GM23248 (cell line): Measurements from ENCODE around the gene OR5A1. TPM values are rescaled to one million over a fixed set of nuclear protein-coding genes. Genes with fewer than 3 reads are reported as not detected.

Source experiments
- DNase-seq: peaks from one replicate; pipeline ENCODE4 v3.0.0-alpha.2; 2015
- H2AFZ ChIP-seq: fragments of 200-600 bp; sonication (generic); 2 replicates; pipeline ENCODE4 v1.6.1; 2016; ENCODE audit warnings: antibody characterized with exemption
- H3F3A ChIP-seq: fragments of 200-600 bp; sonication (generic); 2 replicates; pipeline ENCODE4 v1.6.1; 2016; ENCODE audit warnings: mild to moderate bottlenecking, antibody characterized with exemption, mixed run types; ENCODE audit not compliant: insufficient read depth
- H3K27ac ChIP-seq: fragments of 200-600 bp; sonication (generic); 2 replicates; pipeline ENCODE4 v1.5.1; 2016; ENCODE audit warnings: mild to moderate bottlenecking
- H3K27me3 ChIP-seq: fragments of 200-600 bp; sonication (generic); replicated peaks from 2 replicates; pipeline ENCODE4 v1.6.1; 2016; ENCODE audit warnings: mild to moderate bottlenecking; ENCODE audit not compliant: insufficient read depth
- H3K36me3 ChIP-seq: fragments of 200-600 bp; sonication (generic); 2 replicates; pipeline ENCODE4 v1.6.1; 2016; ENCODE audit warnings: low read depth, mild to moderate bottlenecking
- H3K4me1 ChIP-seq: fragments of 200-600 bp; sonication (generic); 2 replicates; pipeline ENCODE4 v1.6.1; 2016; ENCODE audit warnings: mild to moderate bottlenecking; ENCODE audit not compliant: insufficient read depth
- H3K4me2 ChIP-seq: fragments of 200-600 bp; sonication (generic); one replicate; pipeline ENCODE4 v1.6.1; 2016; ENCODE audit warnings: mild to moderate bottlenecking; ENCODE audit not compliant: unreplicated experiment
- H3K4me3 ChIP-seq: fragments of 200-600 bp; sonication (generic); 2 replicates; pipeline ENCODE4 v1.5.1; 2016; ENCODE audit warnings: mild to moderate bottlenecking
- H3K79me2 ChIP-seq: fragments of 200-600 bp; sonication (generic); 2 replicates; pipeline ENCODE4 v1.6.1; 2016; ENCODE audit warnings: mild to moderate bottlenecking; ENCODE audit not compliant: insufficient read depth
- H3K9ac ChIP-seq: fragments of 200-600 bp; sonication (generic); 2 replicates; pipeline ENCODE4 v1.6.1; 2016; ENCODE audit warnings: mild to moderate bottlenecking
- H3K9me2 ChIP-seq: fragments of 200-600 bp; sonication (generic); 2 replicates; pipeline ENCODE4 v1.6.1; 2016; ENCODE audit warnings: mixed run types, mild to moderate bottlenecking, moderate library complexity; ENCODE audit not compliant: insufficient read depth
- H3K9me3 ChIP-seq: fragments of 200-600 bp; sonication (generic); one replicate; pipeline ENCODE4 v1.6.1; 2017; ENCODE audit warnings: low read depth
- H4K20me1 ChIP-seq: fragments of 200-600 bp; sonication (generic); 2 replicates; pipeline ENCODE4 v1.6.0; 2016; ENCODE audit not compliant: insufficient read depth
- EZH2 ChIP-seq: fragments of 200-600 bp; sonication (generic); IDR thresholded peaks from 2 replicates; pipeline ENCODE4 v1.6.1; 2018; ENCODE audit warnings: antibody characterized with exemption, mild to moderate bottlenecking; ENCODE audit not compliant: insufficient read depth, poor library complexity, severe bottlenecking
- EZH2phosphoT487 ChIP-seq: fragments of 200-600 bp; sonication (generic); IDR thresholded peaks from 2 replicates; pipeline ENCODE4 v1.6.1; 2018; ENCODE audit warnings: antibody characterized with exemption, moderate library complexity, mild to moderate bottlenecking, low read depth; ENCODE audit not compliant: insufficient read depth
- WGBS, 2 experiments: methylation state at CpG; one replicate each; pipeline ENCODE4 v1.1.6; 2015 to 2017; ENCODE audit warnings: low lambda C conversion rate in 2 of 2, low coverage in 1 of 2; ENCODE audit errors: missing lambda C conversion rate in 2 of 2; 5-methylcytosine and 5-hydroxymethylcytosine counted together
- in situ Hi-C: fragments of 300-500 bp; cut with MboI; formaldehyde crosslinking; loops from 2 replicates; pipeline ENCODE4 v1.15.0; 2020
- polyA plus RNA-seq: library from polyadenylated mRNA; unstranded; fragments of >200 nt; fragmentation: Nextera tagmentation; extraction: Ambion mirVana; gene quantifications from 2 replicates; pipeline ENCODE4 v1.2.1, GENCODE V29; 2016
- total RNA-seq: library from RNA; depleted of rRNA; stranded (reverse); fragments of >200 nt; shearing (Covaris generic); gene quantifications from 2 replicates; pipeline ENCODE4 v1.2.3, GENCODE V29; 2014

OR5A1 gene
- total and polyA plus RNA-seq, 2 experiments from 2014 or later = not detected

DNA sequence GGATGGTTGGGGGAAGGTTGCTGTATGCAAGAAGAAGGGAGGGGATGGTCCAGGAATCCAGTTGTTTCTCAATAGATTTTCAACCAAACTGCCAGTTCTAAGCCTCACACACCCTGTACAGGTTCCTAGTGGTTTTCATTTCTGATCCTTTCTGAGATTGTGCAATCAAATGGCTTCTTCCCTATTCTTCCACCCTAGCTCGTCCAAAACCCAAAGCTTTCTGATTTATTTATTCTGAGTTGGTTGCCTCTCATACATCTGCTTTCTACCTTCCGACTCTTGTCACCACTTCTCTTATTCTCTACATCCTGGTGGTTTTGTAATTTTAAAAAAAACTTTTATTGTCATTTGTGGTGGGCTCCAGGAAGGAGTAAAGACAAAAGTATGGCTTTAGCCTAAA, 22.6 kb upstream of the OR5A1 start:
- H3F3A ChIP-seq = no peaks in the 10 kb centered on the region
- WGBS, 2 experiments = 8 to 19% methylated on average over 2 of the region's 2 CpGs
- H4K20me1 ChIP-seq = no peaks in the 10 kb centered on the region
- no peaks in the 10 kb centered on the region for H3K79me2 ChIP-seq
- in situ Hi-C loops = no loop called here
- no peaks in the 10 kb centered on the region for H3K4me1 ChIP-seq
- no peak overlapping the region for H3K4me3 ChIP-seq
- no peak overlapping the region for H3K9ac ChIP-seq
- H3K27ac ChIP-seq = no peak overlapping the region
- no peak for TF ChIP-seq EZH2
- TF ChIP-seq EZH2phosphoT487 = no peak
- H3K9me2 ChIP-seq = no peaks in the 10 kb centered on the region
- H3K9me3 ChIP-seq = no peaks in the 10 kb centered on the region
- DNase-seq = no peak
- H2AFZ ChIP-seq = no peak overlapping the region
- no peaks in the 10 kb centered on the region for H3K27me3 ChIP-seq
- no peaks in the 10 kb centered on the region for H3K36me3 ChIP-seq
- H3K4me2 ChIP-seq = no peak overlapping the region

DNA sequence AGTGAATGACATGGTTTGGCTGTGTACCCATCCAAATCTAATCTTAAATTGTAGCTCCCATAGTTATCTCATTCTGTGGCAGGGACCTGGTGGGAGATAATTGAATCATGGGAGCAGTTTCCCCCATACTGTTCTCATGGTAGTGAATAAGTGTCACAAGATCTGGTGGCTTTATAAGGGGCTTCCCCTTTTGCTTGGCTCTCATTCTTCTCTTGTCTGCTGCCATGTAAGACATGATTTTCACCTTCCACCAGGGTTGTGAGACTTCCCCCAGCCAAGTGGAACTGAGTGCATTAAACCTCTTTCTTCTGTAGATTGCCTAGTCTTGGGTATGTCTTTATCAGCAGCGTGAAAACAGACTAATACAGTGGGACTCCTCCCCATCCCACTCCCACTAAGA, 21.2 kb upstream of the OR5A1 start:
- no peaks in the 10 kb centered on the region; the same call in 1 of the 2 replicates for H3K27me3 ChIP-seq
- H3F3A ChIP-seq = no peaks in the 10 kb centered on the region
- TF ChIP-seq EZH2 (no peak), EZH2phosphoT487 (no peak)
- in situ Hi-C loops = no loop called here
- H3K36me3 ChIP-seq = no peaks in the 10 kb centered on the region
- no peak overlapping the region for H3K9ac ChIP-seq
- WGBS, 2 experiments = 0% methylated on average over 1 of the region's 1 CpG
- DNase-seq = no peak
- no peaks in the 10 kb centered on the region for H3K79me2 ChIP-seq
- H3K4me1 ChIP-seq = no peaks in the 10 kb centered on the region
- H2AFZ ChIP-seq = no peak overlapping the region
- no peak overlapping the region for H3K4me3 ChIP-seq
- no peaks in the 10 kb centered on the region for H4K20me1 ChIP-seq
- no peaks in the 10 kb centered on the region for H3K9me2 ChIP-seq
- H3K9me3 ChIP-seq = no peaks in the 10 kb centered on the region
- H3K27ac ChIP-seq = no peak overlapping the region
- no peak overlapping the region for H3K4me2 ChIP-seq

DNA sequence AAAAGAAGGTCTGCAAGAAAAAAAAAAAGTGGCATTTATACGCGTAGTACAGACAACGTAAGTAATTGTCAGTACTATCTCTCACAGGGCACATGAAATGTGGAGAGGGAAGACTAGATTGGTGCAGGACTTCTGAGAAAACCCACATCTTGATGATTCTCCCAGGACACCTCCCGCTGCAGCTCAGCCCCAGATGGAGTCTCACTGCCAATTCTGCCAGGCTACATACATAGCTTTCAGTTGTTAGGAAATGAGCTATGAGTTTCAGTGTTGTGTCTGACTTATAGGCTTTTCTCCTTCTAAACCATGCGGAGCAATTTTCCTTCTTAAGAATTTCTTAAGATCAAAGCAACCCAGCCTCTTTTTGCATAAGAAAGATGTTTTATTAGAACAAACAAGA, 19.7 kb upstream of the OR5A1 start:
- H3K9me3 ChIP-seq = no peaks in the 10 kb centered on the region
- no peak overlapping the region for H3K4me2 ChIP-seq
- no peak overlapping the region for H3K27ac ChIP-seq
- no peak overlapping the region for H3K4me3 ChIP-seq
- no peaks in the 10 kb centered on the region for H3K36me3 ChIP-seq
- TF ChIP-seq EZH2phosphoT487 (no peak), EZH2 (no peak)
- 60 to 63% methylated on average over 5 of the region's 5 CpGs for WGBS, 2 experiments
- no peaks in the 10 kb centered on the region; the same call in 1 of the 2 replicates for H3K27me3 ChIP-seq
- DNase-seq = no peak
- in situ Hi-C loops = no loop called here
- H3K9me2 ChIP-seq = no peaks in the 10 kb centered on the region
- no peaks in the 10 kb centered on the region for H4K20me1 ChIP-seq
- H3K4me1 ChIP-seq = no peaks in the 10 kb centered on the region
- no peak overlapping the region for H3K9ac ChIP-seq
- no peaks in the 10 kb centered on the region for H3F3A ChIP-seq
- H2AFZ ChIP-seq = no peak overlapping the region
- no peaks in the 10 kb centered on the region for H3K79me2 ChIP-seq

DNA sequence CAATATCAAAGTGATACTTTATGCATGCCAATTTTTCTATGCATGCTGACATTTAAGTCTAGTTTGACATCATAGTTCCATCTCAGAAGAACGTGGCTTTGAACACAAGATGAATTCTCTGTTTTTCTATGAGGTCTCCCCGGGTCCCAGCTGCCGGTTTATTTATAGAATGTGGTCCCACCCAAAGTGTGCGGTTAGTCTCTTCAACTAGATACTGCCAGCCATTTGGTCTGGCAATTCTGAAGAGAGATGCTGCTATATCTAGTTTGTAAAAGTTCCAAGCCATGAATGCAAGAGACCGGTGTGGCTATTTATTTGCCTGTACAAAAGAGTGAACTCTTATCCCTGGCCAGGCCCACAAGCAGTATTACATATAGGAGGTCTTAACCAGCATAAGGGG, 19.2 kb upstream of the OR5A1 start:
- no peaks in the 10 kb centered on the region for H3K4me1 ChIP-seq
- 2% methylated on average over 5 of the region's 5 CpGs for WGBS, 2 experiments
- no peak overlapping the region for H3K4me3 ChIP-seq
- DNase-seq = no peak
- H3K36me3 ChIP-seq = no peaks in the 10 kb centered on the region
- no peak overlapping the region for H3K9ac ChIP-seq
- no peaks in the 10 kb centered on the region for H3K9me2 ChIP-seq
- no peaks in the 10 kb centered on the region for H4K20me1 ChIP-seq
- no peaks in the 10 kb centered on the region for H3K9me3 ChIP-seq
- no peak overlapping the region for H2AFZ ChIP-seq
- in situ Hi-C loops = no loop called here
- no peaks in the 10 kb centered on the region; the same call in 1 of the 2 replicates for H3K27me3 ChIP-seq
- no peaks in the 10 kb centered on the region for H3F3A ChIP-seq
- H3K4me2 ChIP-seq = no peak overlapping the region
- H3K27ac ChIP-seq = no peak overlapping the region
- H3K79me2 ChIP-seq = no peaks in the 10 kb centered on the region
- TF ChIP-seq EZH2phosphoT487 = no peak
- TF ChIP-seq EZH2 = no peak

DNA sequence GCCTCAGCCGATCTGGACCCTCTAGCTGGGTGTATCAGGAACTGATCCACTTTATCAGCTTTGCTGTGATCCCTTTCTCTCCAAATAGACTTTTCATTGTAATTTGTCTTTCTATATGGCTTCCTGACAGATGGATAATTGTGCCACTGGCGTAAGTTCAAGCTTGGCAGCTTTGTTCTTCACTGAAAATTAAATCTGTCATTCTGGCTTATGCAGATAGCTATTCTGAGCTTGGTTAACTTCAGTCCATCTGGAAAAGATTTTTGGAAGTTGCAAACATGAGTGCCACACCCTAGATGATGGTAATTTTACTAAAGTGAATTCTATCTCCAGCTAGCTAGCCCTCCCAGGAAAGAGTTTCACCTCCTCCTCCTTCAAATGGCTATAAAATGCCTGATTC, 18.1 kb upstream of the OR5A1 start:
- no peak for TF ChIP-seq EZH2phosphoT487
- TF ChIP-seq EZH2 = no peak
- Histone ChIP-seq H3K4me2 (no peak overlapping the region), H2AFZ (no peak overlapping the region), H3K9ac (no peak overlapping the region), H3K9me3 (no peaks in the 10 kb centered on the region), H3K27me3 (no peaks in the 10 kb centered on the region; the same call in 1 of the 2 replicates), H3K27ac (no peak overlapping the region), H3K36me3 (no peaks in the 10 kb centered on the region), H3K4me3 (no peak overlapping the region), H3K9me2 (no peaks in the 10 kb centered on the region), H3F3A (no peaks in the 10 kb centered on the region), H4K20me1 (no peaks in the 10 kb centered on the region), H3K79me2 (no peaks in the 10 kb centered on the region), H3K4me1 (no peaks in the 10 kb centered on the region)
- DNase-seq = no peak
- in situ Hi-C loops = no loop called here
- 4 to 6% methylated on average over 2 of the region's 2 CpGs for whole genome bisulfite sequencing, 2 experiments
